CD4-positive, alpha-beta T cell treated with Interleukin-4 for 4 hours (primary cell): Measurements from ENCODE around the gene RBM45.
A peak's percentile ranks its signal among the peaks of the same experiment; 100 is the strongest.
"Not testable (repeated sequence)": the region's sequence is repeated elsewhere in the genome, so short reads cannot be mapped to it uniquely, and the experiment has no call there.

Source experiments
- DNase-seq: peaks from one replicate; pipeline ENCODE4 v3.0.0-alpha.2; 2020

Gene RBM45

GRCh38 chr2:178112202-178113152, at the start of gene RBM45:
Gene RBM45 (plus strand): TSS chr2:178112437. CDS start chr2:178112547, 110 bp downstream.
- DNase-seq: peak; percentile 87

GRCh38 chr2:178066324-178066723, 45.9 kb upstream of the RBM45 start:
- DNase-seq: no peak

- DNase-seq: no peak
Observed at GRCh38 chr2:178066890-178067669, 45.2 kb upstream of the RBM45 start.

- DNase-seq: no peak
Observed at GRCh38 chr2:178068823-178069454, 43.3 kb upstream of the RBM45 start.

GRCh38 chr2:178069551-178069950, 42.7 kb upstream of the RBM45 start:
- no peak for DNase-seq

GRCh38 chr2:178070824-178071223, 41.4 kb upstream of the RBM45 start:
- DNase-seq: no peak

- DNase-seq: no peak
Observed at GRCh38 chr2:178072000-178072382, 40.2 kb upstream of the RBM45 start.

- no peak for DNase-seq
Observed at GRCh38 chr2:178072383-178073301, 39.6 kb upstream of the RBM45 start, which contains the start of gene PDE11A. Gene PDE11A (minus strand): TSS chr2:178072777. CDS start chr2:178072437, 340 bp downstream.

- DNase-seq: no peak
Observed at GRCh38 chr2:178074123-178075005, 37.9 kb upstream of the RBM45 start.

GRCh38 chr2:178075006-178075326, 37.3 kb upstream of the RBM45 start:
- no peak for DNase-seq

GRCh38 chr2:178076130-178076529, 36.1 kb upstream of the RBM45 start:
- DNase-seq: no peak

GRCh38 chr2:178079279-178079678, 33.0 kb upstream of the RBM45 start:
- not testable (repeated sequence) for DNase-seq

- no peak for DNase-seq
Observed at GRCh38 chr2:178082408-178083045, 29.7 kb upstream of the RBM45 start.

- DNase-seq: no peak
Observed at GRCh38 chr2:178084273-178084672, 28.0 kb upstream of the RBM45 start.

GRCh38 chr2:178088774-178089270, 23.4 kb upstream of the RBM45 start:
- no peak for DNase-seq

- no peak for DNase-seq
Observed at GRCh38 chr2:178093471-178093870, 18.8 kb upstream of the RBM45 start.

- DNase-seq: no peak
Observed at GRCh38 chr2:178101321-178102079, 10.7 kb upstream of the RBM45 start.

- DNase-seq: no peak
Observed at GRCh38 chr2:178105566-178105965, 6.7 kb upstream of the RBM45 start.

- DNase-seq: no peak
Observed at GRCh38 chr2:178106053-178106452, 6.2 kb upstream of the RBM45 start.

- DNase-seq: no peak
Observed at GRCh38 chr2:178108176-178108575, 4.1 kb upstream of the RBM45 start.
